ENCODE results near the gene MYH14. TPM values are rescaled to one million over a fixed set of nuclear protein-coding genes. Genes with fewer than 3 reads are reported as not detected.

MYH14 gene
- total and polyA plus RNA-seq, 9 of the 15 experiments (the other 6 are each of a cell fraction or from before 2014, with no cell fraction given), result 0.04 to 0.86 (median 0.19) TPM; not detected in 2

DNA sequence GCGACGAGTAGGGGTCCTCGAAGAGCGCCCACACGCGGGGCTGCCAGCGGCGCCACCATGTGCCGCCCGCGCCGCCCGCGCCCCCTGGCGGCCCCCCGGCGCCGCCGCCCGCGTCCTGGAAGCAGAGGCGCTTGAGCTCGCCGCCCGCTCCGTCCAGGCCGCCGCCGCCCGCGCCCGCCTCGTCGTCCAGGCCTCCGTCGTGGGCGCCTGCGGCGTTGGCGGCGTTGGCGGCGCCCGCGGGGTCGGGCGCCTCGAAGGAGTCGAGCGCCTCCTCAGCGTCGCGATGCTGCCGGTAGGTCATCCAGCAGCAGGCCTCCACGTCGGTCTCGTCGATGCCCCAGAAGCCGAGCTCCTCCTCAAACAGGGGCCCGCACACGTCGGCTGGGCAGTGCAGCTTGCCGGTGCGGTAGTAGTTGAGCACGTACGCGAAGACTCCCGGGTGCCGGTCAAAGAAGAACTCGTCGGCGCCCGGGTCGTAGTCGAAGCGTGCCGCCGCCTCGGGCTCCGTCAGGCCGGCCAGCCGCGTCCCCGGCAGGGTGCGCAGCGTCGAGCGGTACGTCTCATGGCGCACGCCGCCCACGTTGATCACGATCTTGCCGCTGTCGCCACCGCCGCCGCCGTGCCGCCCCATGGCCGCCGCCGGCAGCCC lies 124.9 kb downstream of the MYH14 start (continued):
- TF ChIP-seq MTA1 (IDR thresholded peaks at IDR 0.05; ENCODE audit: borderline replicate concordance) (no peak), TBL1XR1 (IDR thresholded peaks at IDR 0.05; ENCODE audit: low read length in 2 of 2) (no peak), RUNX1 (IDR thresholded peaks at IDR 0.05; ENCODE audit: low read depth) (no peak), ZNF764 (CRISPR knock-in tag; IDR thresholded peaks at IDR 0.05; ENCODE audit: low read depth) (no peak), MED1 (CRISPR knock-in tag; IDR thresholded peaks at IDR 0.05; ENCODE audit: borderline replicate concordance) (no peak), MXI1 (IDR thresholded peaks at IDR 0.05; ENCODE audit: low read depth, low read length) (no peak), CC2D1A (IDR thresholded peaks at IDR 0.05) (no peak), GATA2 (CRISPR knock-in tag; IDR thresholded peaks at IDR 0.05) (0 out of 2 replicates have a peak, but pooled peaks have one; percentile 11), NR2C1 (IDR thresholded peaks at IDR 0.05) (no peak), NR2C1 (tag; IDR thresholded peaks at IDR 0.05) (no peak), KAT2B (IDR thresholded peaks at IDR 0.05; ENCODE audit: low read depth, low read length) (no peak), PHF21A (IDR thresholded peaks at IDR 0.05; ENCODE audit: borderline replicate concordance, low read depth) (no peak), NBN (IDR thresholded peaks at IDR 0.05; ENCODE audit: low read depth) (no peak)
- TF ChIP-seq, protein P1, sequence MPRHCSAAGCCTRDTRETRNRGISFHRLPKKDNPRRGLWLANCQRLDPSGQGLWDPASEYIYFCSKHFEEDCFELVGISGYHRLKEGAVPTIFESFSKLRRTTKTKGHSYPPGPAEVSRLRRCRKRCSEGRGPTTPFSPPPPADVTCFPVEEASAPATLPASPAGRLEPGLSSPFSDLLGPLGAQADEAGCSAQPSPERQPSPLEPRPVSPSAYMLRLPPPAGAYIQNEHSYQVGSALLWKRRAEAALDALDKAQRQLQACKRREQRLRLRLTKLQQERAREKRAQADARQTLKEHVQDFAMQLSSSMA (CRISPR knock-in tag; IDR thresholded peaks at IDR 0.05), result no peak
- TF ChIP-seq, protein P2, sequence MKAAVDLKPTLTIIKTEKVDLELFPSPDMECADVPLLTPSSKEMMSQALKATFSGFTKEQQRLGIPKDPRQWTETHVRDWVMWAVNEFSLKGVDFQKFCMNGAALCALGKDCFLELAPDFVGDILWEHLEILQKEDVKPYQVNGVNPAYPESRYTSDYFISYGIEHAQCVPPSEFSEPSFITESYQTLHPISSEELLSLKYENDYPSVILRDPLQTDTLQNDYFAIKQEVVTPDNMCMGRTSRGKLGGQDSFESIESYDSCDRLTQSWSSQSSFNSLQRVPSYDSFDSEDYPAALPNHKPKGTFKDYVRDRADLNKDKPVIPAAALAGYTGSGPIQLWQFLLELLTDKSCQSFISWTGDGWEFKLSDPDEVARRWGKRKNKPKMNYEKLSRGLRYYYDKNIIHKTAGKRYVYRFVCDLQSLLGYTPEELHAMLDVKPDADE (conservative IDR thresholded peaks at IDR 0.05; ENCODE audit: control insufficient read depth, low read depth, low read length), result no peak
- TF ChIP-seq, protein P3, sequence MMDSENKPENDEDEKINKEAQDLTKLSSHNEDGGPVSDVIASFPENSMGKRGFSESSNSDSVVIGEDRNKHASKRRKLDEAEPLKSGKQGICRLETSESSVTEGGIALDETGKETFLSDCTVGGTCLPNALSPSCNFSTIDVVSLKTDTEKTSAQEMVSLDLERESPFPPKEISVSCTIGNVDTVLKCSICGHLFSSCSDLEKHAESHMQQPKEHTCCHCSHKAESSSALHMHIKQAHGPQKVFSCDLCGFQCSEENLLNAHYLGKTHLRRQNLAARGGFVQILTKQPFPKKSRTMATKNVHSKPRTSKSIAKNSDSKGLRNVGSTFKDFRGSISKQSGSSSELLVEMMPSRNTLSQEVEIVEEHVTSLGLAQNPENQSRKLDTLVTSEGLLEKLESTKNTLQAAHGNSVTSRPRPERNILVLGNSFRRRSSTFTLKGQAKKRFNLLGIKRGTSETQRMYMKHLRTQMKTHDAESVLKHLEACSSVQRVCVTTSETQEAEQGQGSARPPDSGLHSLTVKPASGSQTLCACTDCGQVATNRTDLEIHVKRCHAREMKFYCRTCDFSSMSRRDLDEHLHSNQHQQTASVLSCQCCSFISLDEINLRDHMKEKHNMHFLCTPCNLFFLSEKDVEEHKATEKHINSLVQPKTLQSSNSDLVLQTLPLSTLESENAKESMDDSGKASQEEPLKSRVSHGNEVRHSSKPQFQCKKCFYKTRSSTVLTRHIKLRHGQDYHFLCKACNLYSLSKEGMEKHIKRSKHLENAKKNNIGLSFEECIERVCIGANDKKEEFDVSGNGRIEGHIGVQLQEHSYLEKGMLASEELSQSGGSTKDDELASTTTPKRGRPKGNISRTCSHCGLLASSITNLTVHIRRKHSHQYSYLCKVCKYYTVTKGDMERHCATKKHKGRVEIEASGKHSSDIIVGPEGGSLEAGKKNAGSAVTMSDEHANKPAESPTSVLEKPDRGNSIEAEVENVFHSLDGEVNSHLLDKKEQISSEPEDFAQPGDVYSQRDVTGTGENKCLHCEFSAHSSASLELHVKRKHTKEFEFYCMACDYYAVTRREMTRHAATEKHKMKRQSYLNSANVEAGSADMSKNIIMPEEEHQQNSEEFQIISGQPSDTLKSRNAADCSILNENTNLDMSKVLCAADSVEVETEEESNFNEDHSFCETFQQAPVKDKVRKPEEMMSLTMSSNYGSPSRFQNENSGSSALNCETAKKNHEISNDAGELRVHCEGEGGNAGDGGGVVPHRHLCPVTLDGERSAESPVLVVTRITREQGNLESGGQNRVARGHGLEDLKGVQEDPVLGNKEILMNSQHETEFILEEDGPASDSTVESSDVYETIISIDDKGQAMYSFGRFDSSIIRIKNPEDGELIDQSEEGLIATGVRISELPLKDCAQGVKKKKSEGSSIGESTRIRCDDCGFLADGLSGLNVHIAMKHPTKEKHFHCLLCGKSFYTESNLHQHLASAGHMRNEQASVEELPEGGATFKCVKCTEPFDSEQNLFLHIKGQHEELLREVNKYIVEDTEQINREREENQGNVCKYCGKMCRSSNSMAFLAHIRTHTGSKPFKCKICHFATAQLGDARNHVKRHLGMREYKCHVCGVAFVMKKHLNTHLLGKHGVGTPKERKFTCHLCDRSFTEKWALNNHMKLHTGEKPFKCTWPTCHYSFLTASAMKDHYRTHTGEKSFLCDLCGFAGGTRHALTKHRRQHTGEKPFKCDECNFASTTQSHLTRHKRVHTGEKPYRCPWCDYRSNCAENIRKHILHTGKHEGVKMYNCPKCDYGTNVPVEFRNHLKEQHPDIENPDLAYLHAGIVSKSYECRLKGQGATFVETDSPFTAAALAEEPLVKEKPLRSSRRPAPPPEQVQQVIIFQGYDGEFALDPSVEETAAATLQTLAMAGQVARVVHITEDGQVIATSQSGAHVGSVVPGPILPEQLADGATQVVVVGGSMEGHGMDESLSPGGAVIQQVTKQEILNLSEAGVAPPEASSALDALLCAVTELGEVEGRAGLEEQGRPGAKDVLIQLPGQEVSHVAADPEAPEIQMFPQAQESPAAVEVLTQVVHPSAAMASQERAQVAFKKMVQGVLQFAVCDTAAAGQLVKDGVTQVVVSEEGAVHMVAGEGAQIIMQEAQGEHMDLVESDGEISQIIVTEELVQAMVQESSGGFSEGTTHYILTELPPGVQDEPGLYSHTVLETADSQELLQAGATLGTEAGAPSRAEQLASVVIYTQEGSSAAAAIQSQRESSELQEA (IDR thresholded peaks at IDR 0.05; ENCODE audit: low read depth), result no peak

Measured in K562 (cell line).